ENCODE data around the gene SLC12A3.

The SLC12A3 gene

GRCh38 chr16:56891685-56892084 lies 26.7 kb downstream of the SLC12A3 start:
- TF ChIP-seq CTCF (conservative IDR thresholded peaks at IDR 0.05) = no peak
- H3K27ac ChIP-seq = no peak overlapping the region

GRCh38 chr16:56892705-56893104 lies 27.7 kb downstream of the SLC12A3 start:
- TF ChIP-seq CTCF (conservative IDR thresholded peaks at IDR 0.05) (no peak), ZFX (IDR thresholded peaks at IDR 0.05) (no peak)
- H3K27ac ChIP-seq = no peak overlapping the region

GRCh38 chr16:56894331-56894917 lies 29.4 kb downstream of the SLC12A3 start:
- TF ChIP-seq ZFX (IDR thresholded peaks at IDR 0.05) = no peak
- no peak for TF ChIP-seq CTCF (conservative IDR thresholded peaks at IDR 0.05)
- no peak overlapping the region for H3K27ac ChIP-seq

GRCh38 chr16:56895813-56896212 lies 30.8 kb downstream of the SLC12A3 start:
- no peak overlapping the region for H3K27ac ChIP-seq
- no peak for TF ChIP-seq CTCF (conservative IDR thresholded peaks at IDR 0.05)
- no peak for TF ChIP-seq ZFX (IDR thresholded peaks at IDR 0.05)

GRCh38 chr16:56896244-56896643 lies 31.2 kb downstream of the SLC12A3 start:
- TF ChIP-seq CTCF (conservative IDR thresholded peaks at IDR 0.05) = no peak
- no peak for TF ChIP-seq ZFX (IDR thresholded peaks at IDR 0.05)
- no peak overlapping the region for H3K27ac ChIP-seq

- H3K27ac ChIP-seq = no peak overlapping the region
- TF ChIP-seq ZFX (IDR thresholded peaks at IDR 0.05) (no peak), CTCF (conservative IDR thresholded peaks at IDR 0.05) (no peak)
Measured at GRCh38 chr16:56897026-56897799, 32.2 kb downstream of the SLC12A3 start.

GRCh38 chr16:56898847-56899246 lies 33.8 kb downstream of the SLC12A3 start:
- H3K27ac ChIP-seq = no peak overlapping the region
- TF ChIP-seq CTCF (conservative IDR thresholded peaks at IDR 0.05) (no peak), ZFX (IDR thresholded peaks at IDR 0.05) (no peak)

Measured in C4-2B (cell line).